HepG2 (cell line): ENCODE results near the gene RPLP1. TPM values are rescaled to one million over a fixed set of nuclear protein-coding genes. Genes with fewer than 3 reads are reported as not detected.

ENCODE experiments used
- CBX5 ChIP-seq: sonication (generic); formaldehyde crosslinking; IDR thresholded peaks from 2 replicates; pipeline ENCODE4 v1.4.0; 2020; ENCODE audit warnings: missing genetic modification reagents, borderline replicate concordance
- CCDC6 ChIP-seq: sonication (generic); formaldehyde crosslinking; IDR thresholded peaks from 2 replicates; pipeline ENCODE4 v1.8.1; 2022; ENCODE audit warnings: mild to moderate bottlenecking, missing genetic modification reagents, moderate library complexity
- CEBPZ ChIP-seq: IDR thresholded peaks from 2 replicates; pipeline ENCODE4 v1.6.1; 2012; ENCODE audit warnings: low read length, improper control_type of control experiment
- DNMT1 ChIP-seq: sonication (generic); formaldehyde crosslinking; IDR thresholded peaks from 2 replicates; pipeline ENCODE4 v1.5.1; 2020; ENCODE audit warnings: mild to moderate bottlenecking, missing genetic modification reagents
- PHF5A ChIP-seq: IDR thresholded peaks from one replicate; pipeline ENCODE4 v1.6.1; 2018; ENCODE audit warnings: low read depth, missing genetic modification reagents; ENCODE audit not compliant: unreplicated experiment
- SOX6 ChIP-seq, 2 experiments: fragments of 450-650 bp in 1 of 2; sonication (generic) in 1 of 2; formaldehyde crosslinking in 1 of 2; IDR thresholded peaks; 2 replicates each; pipeline versions ENCODE4 v1.4.0 to v1.6.1; 2017 to 2020; ENCODE audit warnings: antibody characterized with exemption in 1 of 2, mild to moderate bottlenecking in 1 of 2, missing genetic modification reagents in 1 of 2
- TCF7 ChIP-seq: sonication (generic); IDR thresholded peaks from 2 replicates; pipeline ENCODE4 v1.6.1; 2016; ENCODE audit warnings: antibody characterized with exemption, low read depth
- ZNF343 ChIP-seq: sonication (generic); formaldehyde crosslinking; IDR thresholded peaks from 2 replicates; pipeline ENCODE4 v1.4.0; 2020; ENCODE audit warnings: mild to moderate bottlenecking, missing genetic modification reagents
- ZNF891 ChIP-seq: sonication (generic); formaldehyde crosslinking; IDR thresholded peaks from 2 replicates; pipeline ENCODE4 v1.5.0; 2020; ENCODE audit warnings: mild to moderate bottlenecking, missing genetic modification reagents
- polyA plus RNA-seq, 8 experiments: library from polyadenylated mRNA; depleted of rRNA in 3 of 8; stranded (reverse) in 7 of 8; unstranded in 1 of 8; fragments of >200 nt; fragmentation: Illumina TruSeq in 4 of 8; extraction: Trizol in 4 of 8; gene quantifications; 2 replicates each; pipeline versions ENCODE4 v1.2.1 to v1.2.3, GENCODE V29; 2011 to 2016; ENCODE audit warnings: low read depth in 4 of 8, missing spikeins in 1 of 8, mixed read lengths in 1 of 8; ENCODE audit not compliant: insufficient read depth in 1 of 8
- total RNA-seq, 5 experiments: library from RNA; depleted of rRNA; stranded (reverse); fragments of >200 nt; fragmentation: Illumina TruSeq; extraction: Trizol; gene quantifications; 2 replicates each; pipeline ENCODE4 v1.2.3, GENCODE V29; 2016; ENCODE audit warnings: low read depth in 1 of 5
- TF ChIP-seq, protein P1 (sequence below): sonication (generic); formaldehyde crosslinking; IDR thresholded peaks from 2 replicates; pipeline ENCODE4 v1.5.1; 2020; ENCODE audit warnings: mild to moderate bottlenecking, missing genetic modification reagents, borderline replicate concordance
- TF ChIP-seq, protein P2 (sequence below): sonication (generic); formaldehyde crosslinking; IDR thresholded peaks from 2 replicates; pipeline ENCODE4 v1.4.0; 2020; ENCODE audit warnings: missing genetic modification reagents

Gene RPLP1
- total and polyA plus RNA-seq, 2 of the 13 experiments (the other 11 are each of a cell fraction or from before 2014, with no cell fraction given), result 817 to 929 TPM

DNA sequence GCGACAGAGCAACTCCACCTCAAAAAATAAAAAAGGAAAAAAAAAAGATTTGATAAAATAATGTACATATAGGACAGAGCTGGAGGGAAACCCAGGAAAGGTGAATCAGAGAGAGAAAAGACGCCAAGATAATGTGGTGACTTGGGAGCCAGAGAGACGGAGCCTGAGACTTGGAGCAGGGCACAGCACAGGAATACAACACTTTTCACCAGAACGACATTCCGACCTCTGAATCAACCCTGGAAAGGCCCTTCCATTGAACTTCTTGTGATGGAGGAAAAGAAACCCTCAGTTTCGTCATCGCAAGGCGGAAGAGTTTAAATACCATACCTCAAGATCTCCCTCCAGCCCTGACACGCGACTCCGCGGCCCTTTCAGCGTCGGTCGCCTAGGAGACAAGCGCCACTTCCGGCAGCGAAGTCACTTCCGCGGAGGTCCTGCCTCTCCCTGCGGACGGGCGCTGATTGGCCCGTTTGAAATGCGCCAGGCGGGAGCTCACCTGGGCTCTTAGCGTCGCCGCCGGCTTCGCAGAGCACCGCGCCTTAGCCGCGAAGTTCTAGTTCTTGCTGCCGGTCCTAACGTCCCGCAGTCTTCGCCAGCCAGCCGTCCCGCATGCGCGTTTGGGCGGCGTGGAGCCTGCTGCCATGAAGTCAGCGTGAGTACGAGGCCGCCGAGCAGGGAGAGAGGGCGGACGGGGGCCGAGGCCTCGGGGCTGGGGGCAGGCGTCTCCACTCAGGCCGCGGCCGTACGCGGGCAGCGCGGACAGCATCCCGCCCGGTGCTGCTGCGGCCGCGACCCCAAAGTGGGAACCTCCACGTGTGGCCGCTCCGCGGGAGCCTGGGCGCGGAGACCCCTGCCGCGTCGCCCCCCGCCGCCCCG lies 38.6 kb upstream of the RPLP1 start, which contains the start of gene KIF23 (continued):
- TF ChIP-seq CEBPZ (no peak), ZNF343 (CRISPR knock-in tag) (0 out of 2 replicates have a peak, but pooled peaks have one; percentile 64), TCF7 (no peak), PHF5A (CRISPR knock-in tag) (no peak), SOX6 (IDR thresholded peaks at IDR 0.05) (no peak), SOX6 (CRISPR knock-in tag; IDR thresholded peaks at IDR 0.05) (peak; percentile 41; the same call in 1 of the 2 replicates), ZNF891 (0 out of 2 replicates have a peak, but pooled peaks have one; percentile 28), CBX5 (CRISPR knock-in tag) (peak; percentile 54; the same call in 1 of the 2 replicates), DNMT1 (CRISPR knock-in tag) (0 out of 2 replicates have a peak, but pooled peaks have one; percentile 52), CCDC6 (CRISPR knock-in tag) (peak; percentile 96)
- TF ChIP-seq, protein P1, sequence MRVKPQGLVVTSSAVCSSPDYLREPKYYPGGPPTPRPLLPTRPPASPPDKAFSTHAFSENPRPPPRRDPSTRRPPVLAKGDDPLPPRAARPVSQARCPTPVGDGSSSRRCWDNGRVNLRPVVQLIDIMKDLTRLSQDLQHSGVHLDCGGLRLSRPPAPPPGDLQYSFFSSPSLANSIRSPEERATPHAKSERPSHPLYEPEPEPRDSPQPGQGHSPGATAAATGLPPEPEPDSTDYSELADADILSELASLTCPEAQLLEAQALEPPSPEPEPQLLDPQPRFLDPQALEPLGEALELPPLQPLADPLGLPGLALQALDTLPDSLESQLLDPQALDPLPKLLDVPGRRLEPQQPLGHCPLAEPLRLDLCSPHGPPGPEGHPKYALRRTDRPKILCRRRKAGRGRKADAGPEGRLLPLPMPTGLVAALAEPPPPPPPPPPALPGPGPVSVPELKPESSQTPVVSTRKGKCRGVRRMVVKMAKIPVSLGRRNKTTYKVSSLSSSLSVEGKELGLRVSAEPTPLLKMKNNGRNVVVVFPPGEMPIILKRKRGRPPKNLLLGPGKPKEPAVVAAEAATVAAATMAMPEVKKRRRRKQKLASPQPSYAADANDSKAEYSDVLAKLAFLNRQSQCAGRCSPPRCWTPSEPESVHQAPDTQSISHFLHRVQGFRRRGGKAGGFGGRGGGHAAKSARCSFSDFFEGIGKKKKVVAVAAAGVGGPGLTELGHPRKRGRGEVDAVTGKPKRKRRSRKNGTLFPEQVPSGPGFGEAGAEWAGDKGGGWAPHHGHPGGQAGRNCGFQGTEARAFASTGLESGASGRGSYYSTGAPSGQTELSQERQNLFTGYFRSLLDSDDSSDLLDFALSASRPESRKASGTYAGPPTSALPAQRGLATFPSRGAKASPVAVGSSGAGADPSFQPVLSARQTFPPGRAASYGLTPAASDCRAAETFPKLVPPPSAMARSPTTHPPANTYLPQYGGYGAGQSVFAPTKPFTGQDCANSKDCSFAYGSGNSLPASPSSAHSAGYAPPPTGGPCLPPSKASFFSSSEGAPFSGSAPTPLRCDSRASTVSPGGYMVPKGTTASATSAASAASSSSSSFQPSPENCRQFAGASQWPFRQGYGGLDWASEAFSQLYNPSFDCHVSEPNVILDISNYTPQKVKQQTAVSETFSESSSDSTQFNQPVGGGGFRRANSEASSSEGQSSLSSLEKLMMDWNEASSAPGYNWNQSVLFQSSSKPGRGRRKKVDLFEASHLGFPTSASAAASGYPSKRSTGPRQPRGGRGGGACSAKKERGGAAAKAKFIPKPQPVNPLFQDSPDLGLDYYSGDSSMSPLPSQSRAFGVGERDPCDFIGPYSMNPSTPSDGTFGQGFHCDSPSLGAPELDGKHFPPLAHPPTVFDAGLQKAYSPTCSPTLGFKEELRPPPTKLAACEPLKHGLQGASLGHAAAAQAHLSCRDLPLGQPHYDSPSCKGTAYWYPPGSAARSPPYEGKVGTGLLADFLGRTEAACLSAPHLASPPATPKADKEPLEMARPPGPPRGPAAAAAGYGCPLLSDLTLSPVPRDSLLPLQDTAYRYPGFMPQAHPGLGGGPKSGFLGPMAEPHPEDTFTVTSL (CRISPR knock-in tag), result no peak; the same call in 1 of the 2 replicates
- TF ChIP-seq, protein P2, sequence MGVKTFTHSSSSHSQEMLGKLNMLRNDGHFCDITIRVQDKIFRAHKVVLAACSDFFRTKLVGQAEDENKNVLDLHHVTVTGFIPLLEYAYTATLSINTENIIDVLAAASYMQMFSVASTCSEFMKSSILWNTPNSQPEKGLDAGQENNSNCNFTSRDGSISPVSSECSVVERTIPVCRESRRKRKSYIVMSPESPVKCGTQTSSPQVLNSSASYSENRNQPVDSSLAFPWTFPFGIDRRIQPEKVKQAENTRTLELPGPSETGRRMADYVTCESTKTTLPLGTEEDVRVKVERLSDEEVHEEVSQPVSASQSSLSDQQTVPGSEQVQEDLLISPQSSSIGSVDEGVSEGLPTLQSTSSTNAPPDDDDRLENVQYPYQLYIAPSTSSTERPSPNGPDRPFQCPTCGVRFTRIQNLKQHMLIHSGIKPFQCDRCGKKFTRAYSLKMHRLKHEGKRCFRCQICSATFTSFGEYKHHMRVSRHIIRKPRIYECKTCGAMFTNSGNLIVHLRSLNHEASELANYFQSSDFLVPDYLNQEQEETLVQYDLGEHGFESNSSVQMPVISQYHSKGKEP, result no peak
